GM12878 (cell line): ENCODE measurements around the gene FCHSD2.

Experiments
- CHD2 ChIP-seq: IDR thresholded peaks from 2 replicates; pipeline ENCODE4 v1.6.1; 2011; ENCODE audit warnings: low read depth, low read length, improper control_type of control experiment, borderline replicate concordance
- CTCF ChIP-seq, 3 experiments: IDR thresholded peaks in 2 of 3; conservative IDR thresholded peaks in 1 of 3; 2 replicates each; pipeline ENCODE4 v1.5.1; 2011; ENCODE audit warnings: low read depth in 3 of 3, low read length in 3 of 3, mild to moderate bottlenecking in 3 of 3, control low read depth in 2 of 3, moderate library complexity in 2 of 3, inconsistent platforms in 1 of 3, mixed read lengths in 1 of 3; ENCODE audit not compliant: control insufficient read depth in 2 of 3, insufficient read depth in 1 of 3; ENCODE audit errors: extremely low read depth in 1 of 3
- CUX1 ChIP-seq: IDR thresholded peaks from 2 replicates; pipeline ENCODE4 v1.6.1; 2012; ENCODE audit warnings: improper control_type of control experiment, low read depth, low read length; ENCODE audit not compliant: insufficient replicate concordance
- POLR2A ChIP-seq: IDR thresholded peaks from 2 replicates; pipeline ENCODE4 v1.6.1; 2011; ENCODE audit warnings: low read depth, mild to moderate bottlenecking, low read length
- POLR2AphosphoS2 ChIP-seq: IDR thresholded peaks from 2 replicates; pipeline ENCODE4 v1.6.1; 2011; ENCODE audit warnings: low read depth, mild to moderate bottlenecking, low read length, improper control_type of control experiment, moderate library complexity
- ZNF207 ChIP-seq: fragments of 450-650 bp; IDR thresholded peaks from 2 replicates; pipeline ENCODE4 v1.6.1; 2014; ENCODE audit warnings: antibody characterized with exemption, mild to moderate bottlenecking, borderline replicate concordance

GRCh38 chr11:72826942-72827480, 315.1 kb downstream of the FCHSD2 start:
- TF ChIP-seq CUX1 = no peak
- TF ChIP-seq CTCF (IDR thresholded peaks at IDR 0.05 in 2 of 3, conservative IDR thresholded peaks at IDR 0.05 in 1 of 3; ENCODE audit: control insufficient read depth in 2 of 3, extremely low read depth in 1 of 3, insufficient read depth in 1 of 3, low read depth in 3 of 3, low read length in 3 of 3) = no peak
- no peak for TF ChIP-seq POLR2A
- no peak for TF ChIP-seq CHD2
- TF ChIP-seq POLR2AphosphoS2 = no peak
- TF ChIP-seq ZNF207 = no peak
